GM18951 (cell line): ENCODE data around the gene CDH4.

Experiments used
- POLR2A ChIP-seq: IDR thresholded peaks from 4 replicates; pipeline ENCODE4 v1.6.1; 2011; ENCODE audit warnings: mild to moderate bottlenecking; ENCODE audit not compliant: insufficient read length, insufficient read depth; ENCODE audit errors: extremely low read depth
- in situ Hi-C: fragments of 300-500 bp; cut with MboI; formaldehyde crosslinking; loops from one replicate; pipeline ENCODE4 v1.12.0; 2022; ENCODE audit warnings: low sequenced_read_pairs, mixed read lengths, inconsistent platforms; ENCODE audit not compliant: unreplicated experiment

The CDH4 gene

GRCh38 chr20:61927826-61928541 lies 675.9 kb downstream of the CDH4 start:
- no peak for TF ChIP-seq POLR2A
- in situ Hi-C loops, result no loop called here

GRCh38 chr20:61929561-61929960 lies 677.5 kb downstream of the CDH4 start:
- in situ Hi-C loops, result no loop called here
- TF ChIP-seq POLR2A, result no peak

- no peak for TF ChIP-seq POLR2A
- in situ Hi-C loops, result no loop called here
Measured at GRCh38 chr20:61929971-61930666, 678.1 kb downstream of the CDH4 start.

- in situ Hi-C loops, result no loop called here
- no peak for TF ChIP-seq POLR2A
Measured at GRCh38 chr20:61930776-61931475, 678.9 kb downstream of the CDH4 start.

GRCh38 chr20:61931476-61932198 lies 679.6 kb downstream of the CDH4 start:
- in situ Hi-C loops, result no loop called here
- TF ChIP-seq POLR2A, result no peak

- in situ Hi-C loops, result no loop called here
- no peak for TF ChIP-seq POLR2A
Measured at GRCh38 chr20:61932199-61932592, 680.1 kb downstream of the CDH4 start.

GRCh38 chr20:61932711-61933480 lies 680.8 kb downstream of the CDH4 start:
- in situ Hi-C loops, result no loop called here
- TF ChIP-seq POLR2A, result no peak

GRCh38 chr20:61933481-61933950 lies 681.5 kb downstream of the CDH4 start:
- in situ Hi-C loops, result no loop called here
- TF ChIP-seq POLR2A, result no peak

GRCh38 chr20:61933951-61934715 lies 682.1 kb downstream of the CDH4 start:
- in situ Hi-C loops, result no loop called here
- TF ChIP-seq POLR2A, result no peak

- no peak for TF ChIP-seq POLR2A
- in situ Hi-C loops, result no loop called here
Measured at GRCh38 chr20:61934716-61935530, 682.9 kb downstream of the CDH4 start.
